ENCODE measurements around the gene CCNT2. TPM values are rescaled to one million over a fixed set of nuclear protein-coding genes. Genes with fewer than 3 reads are reported as not detected.

CCNT2 gene
- total RNA-seq, 1 experiment from 2014 or later, result 32.6 TPM

DNA sequence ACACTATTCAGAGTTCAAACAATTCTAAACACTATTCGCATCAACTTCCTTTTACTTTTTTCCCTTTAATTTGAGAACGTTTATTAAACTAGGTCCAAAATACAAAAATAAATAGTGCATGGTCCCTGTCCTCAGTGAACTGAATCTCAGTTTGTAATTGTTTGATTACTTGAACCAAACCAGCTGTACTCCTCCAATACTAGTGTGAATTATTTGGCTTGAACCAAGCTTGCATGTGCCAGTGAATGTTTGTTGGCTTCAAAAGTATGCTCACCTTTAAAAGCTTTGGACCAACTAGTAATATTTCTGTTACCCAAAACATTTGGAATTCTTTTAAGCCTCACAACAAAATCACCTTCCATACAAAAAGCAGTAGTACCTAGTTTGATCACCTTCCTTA lies 15.5 kb downstream of the CCNT2 start:
- Histone ChIP-seq H3K79me2 (ENCODE audit: insufficient read depth, low read length) (peaks cover 100% of the 10 kb centered on the region), H4K20me1 (ENCODE audit: insufficient read depth) (peaks cover 47% of the 10 kb centered on the region), H3K4me3 (replicated peaks in 1 of 2; ENCODE audit: low read depth in 1 of 2, low read length in 2 of 2) (no peak overlapping the region), H3K27ac (ENCODE audit: low read depth, low read length) (no peak overlapping the region), H2AFZ (ENCODE audit: low read depth, low read length, poor library complexity, severe bottlenecking) (no peak overlapping the region), H3K36me3 (ENCODE audit: control insufficient read depth in 1 of 2, insufficient read depth in 2 of 2, low read length in 2 of 2) (peaks cover 2 to 23% of the 10 kb centered on the region in 2 experiments; a peak in 2 of 4 replicates), H3K9me2 (ENCODE audit: insufficient read depth) (no peaks in the 10 kb centered on the region), H3K4me2 (ENCODE audit: low read length) (no peak overlapping the region), H3K4me1 (ENCODE audit: control insufficient read depth in 1 of 2, insufficient read depth in 2 of 2, low read length in 2 of 2) (no peaks in the 10 kb centered on the region), H3K9me3 (ENCODE audit: control insufficient read depth in 1 of 2, insufficient read depth in 1 of 2, low read depth in 1 of 2, low read length in 2 of 2) (no peaks in the 10 kb centered on the region), H3K27me3 (ENCODE audit: insufficient read depth, low read length) (no peaks in the 10 kb centered on the region), H3K9ac (ENCODE audit: low read length) (no peak overlapping the region)
- no TSS peak for BruUV-seq (replicated peaks)
- ChIA-PET CTCF (no interaction called here), RAD21 (ENCODE audit: low non-redundant PET in 1 of 2, low total read pairs in 2 of 2, uncharacterized antibody in 2 of 2, unreplicated experiment in 2 of 2) (no interaction called here), POLR2A (no interaction called here)
- intact Hi-C loops (cut with micrococcal nuclease), result no loop called here
- ATAC-seq, result no peak
- DNase-seq (ENCODE audit: low read depth, low spot score), result no peak
- TF ChIP-seq RAD21 (IDR thresholded peaks at IDR 0.05; ENCODE audit: low read depth) (no peak), EGR1 (IDR thresholded peaks at IDR 0.05; ENCODE audit: low read depth) (no peak), CEBPB (IDR thresholded peaks at IDR 0.05; ENCODE audit: low read depth) (no peak), ZBTB33 (IDR thresholded peaks at IDR 0.05; ENCODE audit: extremely low read depth, insufficient replicate concordance, low read length) (no peak), EZH2 (IDR thresholded peaks at IDR 0.05) (no peak), SRF (IDR thresholded peaks at IDR 0.05; ENCODE audit: low read depth) (no peak), SIN3A (IDR thresholded peaks at IDR 0.05; ENCODE audit: low read depth) (no peak), ZFX (IDR thresholded peaks at IDR 0.05) (no peak), ATF3 (IDR thresholded peaks at IDR 0.05) (no peak), POLR2AphosphoS5 (IDR thresholded peaks at IDR 0.05; ENCODE audit: low read depth, low read length) (no peak), ZNF274 (IDR thresholded peaks at IDR 0.05; ENCODE audit: low read depth, low read length) (no peak), FOSL1 (IDR thresholded peaks at IDR 0.05; ENCODE audit: low read depth) (no peak), EZH2phosphoT487 (IDR thresholded peaks at IDR 0.05; ENCODE audit: borderline replicate concordance) (no peak), YY1 (IDR thresholded peaks at IDR 0.05; ENCODE audit: extremely low read depth, insufficient replicate concordance, low read depth, low read length) (no peak), JUND (IDR thresholded peaks at IDR 0.05) (no peak)
- TF ChIP-seq, protein P1, sequence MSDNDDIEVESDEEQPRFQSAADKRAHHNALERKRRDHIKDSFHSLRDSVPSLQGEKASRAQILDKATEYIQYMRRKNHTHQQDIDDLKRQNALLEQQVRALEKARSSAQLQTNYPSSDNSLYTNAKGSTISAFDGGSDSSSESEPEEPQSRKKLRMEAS (IDR thresholded peaks at IDR 0.05), result no peak
- TF ChIP-seq, protein P2, sequence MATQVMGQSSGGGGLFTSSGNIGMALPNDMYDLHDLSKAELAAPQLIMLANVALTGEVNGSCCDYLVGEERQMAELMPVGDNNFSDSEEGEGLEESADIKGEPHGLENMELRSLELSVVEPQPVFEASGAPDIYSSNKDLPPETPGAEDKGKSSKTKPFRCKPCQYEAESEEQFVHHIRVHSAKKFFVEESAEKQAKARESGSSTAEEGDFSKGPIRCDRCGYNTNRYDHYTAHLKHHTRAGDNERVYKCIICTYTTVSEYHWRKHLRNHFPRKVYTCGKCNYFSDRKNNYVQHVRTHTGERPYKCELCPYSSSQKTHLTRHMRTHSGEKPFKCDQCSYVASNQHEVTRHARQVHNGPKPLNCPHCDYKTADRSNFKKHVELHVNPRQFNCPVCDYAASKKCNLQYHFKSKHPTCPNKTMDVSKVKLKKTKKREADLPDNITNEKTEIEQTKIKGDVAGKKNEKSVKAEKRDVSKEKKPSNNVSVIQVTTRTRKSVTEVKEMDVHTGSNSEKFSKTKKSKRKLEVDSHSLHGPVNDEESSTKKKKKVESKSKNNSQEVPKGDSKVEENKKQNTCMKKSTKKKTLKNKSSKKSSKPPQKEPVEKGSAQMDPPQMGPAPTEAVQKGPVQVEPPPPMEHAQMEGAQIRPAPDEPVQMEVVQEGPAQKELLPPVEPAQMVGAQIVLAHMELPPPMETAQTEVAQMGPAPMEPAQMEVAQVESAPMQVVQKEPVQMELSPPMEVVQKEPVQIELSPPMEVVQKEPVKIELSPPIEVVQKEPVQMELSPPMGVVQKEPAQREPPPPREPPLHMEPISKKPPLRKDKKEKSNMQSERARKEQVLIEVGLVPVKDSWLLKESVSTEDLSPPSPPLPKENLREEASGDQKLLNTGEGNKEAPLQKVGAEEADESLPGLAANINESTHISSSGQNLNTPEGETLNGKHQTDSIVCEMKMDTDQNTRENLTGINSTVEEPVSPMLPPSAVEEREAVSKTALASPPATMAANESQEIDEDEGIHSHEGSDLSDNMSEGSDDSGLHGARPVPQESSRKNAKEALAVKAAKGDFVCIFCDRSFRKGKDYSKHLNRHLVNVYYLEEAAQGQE (IDR thresholded peaks at IDR 0.05; ENCODE audit: low read depth), result no peak
- TF ChIP-seq, protein P3, sequence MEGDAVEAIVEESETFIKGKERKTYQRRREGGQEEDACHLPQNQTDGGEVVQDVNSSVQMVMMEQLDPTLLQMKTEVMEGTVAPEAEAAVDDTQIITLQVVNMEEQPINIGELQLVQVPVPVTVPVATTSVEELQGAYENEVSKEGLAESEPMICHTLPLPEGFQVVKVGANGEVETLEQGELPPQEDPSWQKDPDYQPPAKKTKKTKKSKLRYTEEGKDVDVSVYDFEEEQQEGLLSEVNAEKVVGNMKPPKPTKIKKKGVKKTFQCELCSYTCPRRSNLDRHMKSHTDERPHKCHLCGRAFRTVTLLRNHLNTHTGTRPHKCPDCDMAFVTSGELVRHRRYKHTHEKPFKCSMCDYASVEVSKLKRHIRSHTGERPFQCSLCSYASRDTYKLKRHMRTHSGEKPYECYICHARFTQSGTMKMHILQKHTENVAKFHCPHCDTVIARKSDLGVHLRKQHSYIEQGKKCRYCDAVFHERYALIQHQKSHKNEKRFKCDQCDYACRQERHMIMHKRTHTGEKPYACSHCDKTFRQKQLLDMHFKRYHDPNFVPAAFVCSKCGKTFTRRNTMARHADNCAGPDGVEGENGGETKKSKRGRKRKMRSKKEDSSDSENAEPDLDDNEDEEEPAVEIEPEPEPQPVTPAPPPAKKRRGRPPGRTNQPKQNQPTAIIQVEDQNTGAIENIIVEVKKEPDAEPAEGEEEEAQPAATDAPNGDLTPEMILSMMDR (IDR thresholded peaks at IDR 0.05 in 2 of 3, conservative IDR thresholded peaks at IDR 0.05 in 1 of 3; ENCODE audit: borderline replicate concordance in 1 of 3, insufficient read depth in 1 of 3, low read depth in 2 of 3, low read length in 2 of 3), result no peak
